Measurements from ENCODE around the gene FUZ. TPM values are rescaled to one million over a fixed set of nuclear protein-coding genes. Genes with fewer than 3 reads are reported as not detected.
A peak's percentile ranks its signal among the peaks of the same experiment; 100 is the strongest.

FUZ gene
- total and polyA plus RNA-seq, 2 donors (not counting 1 experiment from before 2014, with no cell fraction given), result 30.2 to 31.5 TPM

- POLR2A ChIA-PET, result no interaction called here
- ATAC-seq (ENCODE audit: low read depth) (no peak), DNase-seq (no peak)
- Histone ChIP-seq H3K4me1 (ENCODE audit: control insufficient read depth in 2 of 2, insufficient read depth in 2 of 2, low read length in 2 of 2) (no peaks in the 10 kb centered on the region), H3K27me3 (replicated peaks in 1 of 4; ENCODE audit: control extremely low read depth in 1 of 4, control insufficient read depth in 3 of 4, insufficient read depth in 4 of 4, low read length in 3 of 4) (no peaks in the 10 kb centered on the region), H3K4me2 (replicated peaks; ENCODE audit: low read depth, low read length, poor library complexity, severe bottlenecking) (no peak overlapping the region), H2AFZ (ENCODE audit: insufficient read depth, low read depth, low read length, poor library complexity, severe bottlenecking) (no peak overlapping the region), H3K27ac (ENCODE audit: low read length in 2 of 2) (no peak overlapping the region), H3K36me3 (replicated peaks in 1 of 2; ENCODE audit: control extremely low read depth in 1 of 2, control insufficient read depth in 1 of 2, extremely low read depth in 1 of 2, insufficient read depth in 2 of 2, low read length in 1 of 2) (peaks cover 0 to 89% of the 10 kb centered on the region in 2 experiments), H3K9me3 (ENCODE audit: control extremely low read depth in 1 of 3, control insufficient read depth in 2 of 3, insufficient read depth in 1 of 3, low read length in 2 of 3) (peaks cover 0 to 2% (median 0%) of the 10 kb centered on the region in 3 donors), H3K9ac (ENCODE audit: low read length) (no peak overlapping the region), H3K4me3 (ENCODE audit: control extremely low read depth in 1 of 5, extremely low read depth in 1 of 5, insufficient read depth in 1 of 5, low read depth in 2 of 5, low read length in 4 of 5) (no peak overlapping the region), H3K79me2 (ENCODE audit: control insufficient read depth, insufficient read depth, low read length) (peaks cover 48% of the 10 kb centered on the region), H4K20me1 (ENCODE audit: control insufficient read depth, insufficient read depth, low read length, poor library complexity, severe bottlenecking) (peaks cover 58% of the 10 kb centered on the region)
- intact Hi-C loops (cut with micrococcal nuclease), result no loop called here
- CTCF ChIA-PET, result interaction anchor here (1.1 kb wide), 1 partner anchor 14 kb away, joined by 3 read pairs; no protein-coding TSS in a partner anchor
- no peaks in the 10 kb centered on the region for H3K9me3 Mint-ChIP-seq (ENCODE audit: insufficient read depth)
- H3K4me3 Mint-ChIP-seq, result no peak overlapping the region
- peak overlapping the region; percentile 10 for H3K27ac Mint-ChIP-seq
- TF ChIP-seq EZH2 (IDR thresholded peaks at IDR 0.05; ENCODE audit: borderline replicate concordance, insufficient read depth, low read depth, low read length, poor library complexity, severe bottlenecking), result no peak
- no peak for TF ChIP-seq CTCF (IDR thresholded peaks at IDR 0.05)
- H3K27me3 Mint-ChIP-seq, result no peaks in the 10 kb centered on the region
- 83% methylated on average over 7 of the region's 12 CpGs for WGBS (ENCODE audit: insufficient coverage)
- H3K4me1 Mint-ChIP-seq, result no peaks in the 10 kb centered on the region
Measured at GRCh38 chr19:49830766-49831165, 17.7 kb upstream of the FUZ start.

GRCh38 chr19:49829721-49830120 is 16.6 kb upstream of the FUZ start:
- Histone ChIP-seq H2AFZ (ENCODE audit: insufficient read depth, low read depth, low read length, poor library complexity, severe bottlenecking) (no peak overlapping the region), H3K4me3 (ENCODE audit: control extremely low read depth in 1 of 5, extremely low read depth in 1 of 5, insufficient read depth in 1 of 5, low read depth in 2 of 5, low read length in 4 of 5) (no peak overlapping the region), H3K27me3 (replicated peaks in 1 of 4; ENCODE audit: control extremely low read depth in 1 of 4, control insufficient read depth in 3 of 4, insufficient read depth in 4 of 4, low read length in 3 of 4) (no peaks in the 10 kb centered on the region), H3K36me3 (replicated peaks in 1 of 2; ENCODE audit: control extremely low read depth in 1 of 2, control insufficient read depth in 1 of 2, extremely low read depth in 1 of 2, insufficient read depth in 2 of 2, low read length in 1 of 2) (peaks cover 0 to 80% of the 10 kb centered on the region in 2 experiments), H3K27ac (ENCODE audit: low read length in 2 of 2) (no peak overlapping the region), H3K4me2 (replicated peaks; ENCODE audit: low read depth, low read length, poor library complexity, severe bottlenecking) (no peak overlapping the region), H3K79me2 (ENCODE audit: control insufficient read depth, insufficient read depth, low read length) (peaks cover 58% of the 10 kb centered on the region), H3K9me3 (ENCODE audit: control extremely low read depth in 1 of 3, control insufficient read depth in 2 of 3, insufficient read depth in 1 of 3, low read length in 2 of 3) (peaks cover 0 to 2% (median 0%) of the 10 kb centered on the region in 3 donors), H3K4me1 (ENCODE audit: control insufficient read depth in 2 of 2, insufficient read depth in 2 of 2, low read length in 2 of 2) (no peaks in the 10 kb centered on the region), H3K9ac (ENCODE audit: low read length) (no peak overlapping the region), H4K20me1 (ENCODE audit: control insufficient read depth, insufficient read depth, low read length, poor library complexity, severe bottlenecking) (peaks cover 68% of the 10 kb centered on the region)
- ATAC-seq (ENCODE audit: low read depth) (no peak), DNase-seq (no peak)
- Mint-ChIP-seq H3K27ac (no peak overlapping the region), H3K4me1 (no peaks in the 10 kb centered on the region), H3K4me3 (no peak overlapping the region), H3K27me3 (no peaks in the 10 kb centered on the region), H3K9me3 (ENCODE audit: insufficient read depth) (no peaks in the 10 kb centered on the region)
- intact Hi-C loops (cut with micrococcal nuclease), result no loop called here
- TF ChIP-seq CTCF (IDR thresholded peaks at IDR 0.05) (no peak), EZH2 (IDR thresholded peaks at IDR 0.05; ENCODE audit: borderline replicate concordance, insufficient read depth, low read depth, low read length, poor library complexity, severe bottlenecking) (no peak)
- 93% methylated on average over 17 of the region's 18 CpGs for WGBS (ENCODE audit: insufficient coverage)
- POLR2A ChIA-PET, result no interaction called here
- CTCF ChIA-PET, result interaction anchor here (1.1 kb wide), 1 partner anchor 15 kb away, joined by 3 read pairs; no protein-coding TSS in a partner anchor
